WTC11 (cell line): ENCODE measurements around the gene RWDD3. TPM values are rescaled to one million over a fixed set of nuclear protein-coding genes. Genes with fewer than 3 reads are reported as not detected.

Experiments
- ATAC-seq: fragments of 200-7000 bp; cut with Tn5 transposase; 2 replicates; pipeline ENCODE4 v1.10.0; 2021; ENCODE audit warnings: mild to moderate bottlenecking, moderate library complexity
- CTCF ChIA-PET: fragments of 300-600 bp; sonication (Branson Sonifier 250); formaldehyde crosslinking; loops from one replicate; lab custom pipeline; 2021; ENCODE audit warnings: antibody characterized with exemption; lab: Charles Lee
- POLR2A ChIA-PET: fragments of 350-600 bp; sonication (Branson Sonifier 250); formaldehyde crosslinking; loops from one replicate; lab custom pipeline; 2021; ENCODE audit warnings: antibody characterized with exemption; lab: Charles Lee
- DNase-seq: peaks from one replicate; pipeline ENCODE4 v3.0.0; 2021; ENCODE audit warnings: low spot score
- H3K27ac Mint-ChIP-seq: 2 replicates; pipeline ENCODE4 v1.8.0; 2021; ENCODE audit warnings: mixed read lengths
- H3K27me3 Mint-ChIP-seq: 2 replicates; pipeline ENCODE4 v1.8.0; 2021; ENCODE audit warnings: low read depth, mild to moderate bottlenecking, moderate library complexity, mixed read lengths
- H3K36me3 Mint-ChIP-seq: 2 replicates; pipeline ENCODE4 v1.8.0; 2021; ENCODE audit warnings: mixed read lengths
- H3K4me1 Mint-ChIP-seq: 2 replicates; pipeline ENCODE4 v1.8.0; 2022; ENCODE audit warnings: mixed read lengths
- H3K4me3 Mint-ChIP-seq: 2 replicates; pipeline ENCODE4 v1.8.0; 2021; ENCODE audit warnings: mild to moderate bottlenecking, moderate library complexity, mixed read lengths
- H3K9me3 Mint-ChIP-seq: 2 replicates; pipeline ENCODE4 v1.8.0; 2021; ENCODE audit warnings: mixed read lengths
- ARID4B ChIP-seq: sonication (generic); formaldehyde crosslinking; IDR thresholded peaks from 2 replicates; pipeline ENCODE4 v1.8.0; 2023; ENCODE audit warnings: missing genetic modification reagents, mild to moderate bottlenecking, borderline replicate concordance
- FOXK1 ChIP-seq: sonication (generic); formaldehyde crosslinking; IDR thresholded peaks from 2 replicates; pipeline ENCODE4 v1.8.0; 2022; ENCODE audit warnings: mild to moderate bottlenecking, moderate library complexity, missing genetic modification reagents
- FOXP1 ChIP-seq: sonication (generic); formaldehyde crosslinking; IDR thresholded peaks from 2 replicates; pipeline ENCODE4 v1.8.0; 2022; ENCODE audit warnings: missing genetic modification reagents, mild to moderate bottlenecking, moderate library complexity, borderline replicate concordance
- GRHL2 ChIP-seq: fragments of 250-450 bp; sonication (Bioruptor Pico); IDR thresholded peaks from 2 replicates; pipeline ENCODE4 v1.8.0; 2022; ENCODE audit warnings: mild to moderate bottlenecking, moderate library complexity; ENCODE audit not compliant: insufficient replicate concordance, severe bottlenecking
- IRF1 ChIP-seq: sonication (generic); formaldehyde crosslinking; IDR thresholded peaks from 2 replicates; pipeline ENCODE4 v1.8.0; 2023; ENCODE audit warnings: missing genetic modification reagents
- JUN ChIP-seq: sonication (generic); formaldehyde crosslinking; IDR thresholded peaks from 2 replicates; pipeline ENCODE4 v1.8.0; 2023; ENCODE audit warnings: mild to moderate bottlenecking, missing genetic modification reagents
- NFYB ChIP-seq: sonication (generic); formaldehyde crosslinking; conservative IDR thresholded peaks from 2 replicates; pipeline ENCODE4 v1.8.0; 2022; ENCODE audit warnings: low read depth, missing genetic modification reagents
- NR1H2 ChIP-seq: sonication (generic); formaldehyde crosslinking; IDR thresholded peaks from 2 replicates; pipeline ENCODE4 v1.9.0; 2021; ENCODE audit warnings: mild to moderate bottlenecking, moderate library complexity, missing genetic modification reagents
- OVOL2 ChIP-seq: fragments of 250-450 bp; sonication (Bioruptor Pico); IDR thresholded peaks from 2 replicates; pipeline ENCODE4 v1.9.0; 2021; ENCODE audit warnings: mild to moderate bottlenecking, borderline replicate concordance
- PRDM15 ChIP-seq: sonication (generic); formaldehyde crosslinking; IDR thresholded peaks from 2 replicates; pipeline ENCODE4 v1.8.0; 2022; ENCODE audit warnings: missing genetic modification reagents
- RORB ChIP-seq: fragments of 250-450 bp; sonication (Bioruptor Pico); IDR thresholded peaks from 2 replicates; pipeline ENCODE4 v1.9.0; 2021; ENCODE audit warnings: mild to moderate bottlenecking
- SMAD3 ChIP-seq: sonication (generic); formaldehyde crosslinking; IDR thresholded peaks from 2 replicates; pipeline ENCODE4 v1.8.0; 2022; ENCODE audit warnings: missing genetic modification reagents, mild to moderate bottlenecking, borderline replicate concordance
- SMAD4 ChIP-seq: sonication (generic); formaldehyde crosslinking; IDR thresholded peaks from 2 replicates; pipeline ENCODE4 v1.8.0; 2022; ENCODE audit warnings: mild to moderate bottlenecking, missing genetic modification reagents
- TEAD1 ChIP-seq: sonication (generic); formaldehyde crosslinking; IDR thresholded peaks from 2 replicates; pipeline ENCODE4 v1.8.0; 2022; ENCODE audit warnings: mild to moderate bottlenecking, missing genetic modification reagents
- USF1 ChIP-seq: sonication (generic); formaldehyde crosslinking; IDR thresholded peaks from 2 replicates; pipeline ENCODE4 v1.8.0; 2022; ENCODE audit warnings: mild to moderate bottlenecking, missing genetic modification reagents
- ZNF138 ChIP-seq: sonication (generic); formaldehyde crosslinking; conservative IDR thresholded peaks from 2 replicates; pipeline ENCODE4 v1.8.1; 2022; ENCODE audit warnings: mild to moderate bottlenecking, moderate library complexity, missing genetic modification reagents
- ZNF219 ChIP-seq: sonication (generic); formaldehyde crosslinking; IDR thresholded peaks from 2 replicates; pipeline ENCODE4 v1.8.0; 2023; ENCODE audit warnings: missing genetic modification reagents, mild to moderate bottlenecking, borderline replicate concordance
- ZNF232 ChIP-seq: sonication (generic); formaldehyde crosslinking; IDR thresholded peaks from 2 replicates; pipeline ENCODE4 v1.8.0; 2022; ENCODE audit warnings: mild to moderate bottlenecking, missing genetic modification reagents
- total RNA-seq: library from RNA; stranded (reverse); gene quantifications from 3 replicates; pipeline ENCODE4 v1.2.3, GENCODE V29; 2021

The RWDD3 gene
- total RNA-seq, 1 experiment from 2014 or later: 13.9 TPM

- H3K36me3 Mint-ChIP-seq: peaks cover 38% of the 10 kb centered on the region
- POLR2A ChIA-PET: no interaction called here
- DNase-seq: no peak
- peaks cover 12% of the 10 kb centered on the region for H3K4me1 Mint-ChIP-seq
- no peak for TF ChIP-seq GRHL2
- TF ChIP-seq FOXP1: no peak
- no peak for TF ChIP-seq PRDM15 (CRISPR knock-in tag)
- no peak for TF ChIP-seq SMAD4 (CRISPR knock-in tag)
- TF ChIP-seq ZNF219 (CRISPR knock-in tag): no peak
- no peak for TF ChIP-seq IRF1 (CRISPR knock-in tag)
- no peak for TF ChIP-seq FOXK1 (CRISPR knock-in tag)
- no peak for TF ChIP-seq JUN
- H3K27ac Mint-ChIP-seq: no peak overlapping the region
- no peak for ATAC-seq
- CTCF ChIA-PET: no interaction called here
- H3K9me3 Mint-ChIP-seq: peaks cover 24% of the 10 kb centered on the region
- H3K27me3 Mint-ChIP-seq: no peaks in the 10 kb centered on the region; the same call in none of the 2 replicates
- H3K4me3 Mint-ChIP-seq: no peak overlapping the region
These were observed 4.1 kb downstream of the RWDD3 start for GRCh38 chr1:95237981-95238703.

- ChIA-PET POLR2A (no interaction called here), CTCF (interaction anchor here (1.0 to 2.8 kb wide), 2 partner anchors 11 to 128 kb away, joined by 3 to 24 read pairs; partner anchors contain the start of genes RWDD3 and TLCD4)
- Mint-ChIP-seq H3K27me3 (no peaks in the 10 kb centered on the region), H3K27ac (no peak overlapping the region), H3K36me3 (peaks cover 27% of the 10 kb centered on the region), H3K9me3 (peaks cover 24% of the 10 kb centered on the region), H3K4me1 (peaks cover 10% of the 10 kb centered on the region), H3K4me3 (no peak overlapping the region)
- no peak for ATAC-seq
- no peak for DNase-seq
- TF ChIP-seq ZNF138 (CRISPR knock-in tag) (no peak), ARID4B (CRISPR knock-in tag) (no peak), OVOL2 (CRISPR knock-in tag) (no peak)
These were observed 11.0 kb downstream of the RWDD3 start for GRCh38 chr1:95245029-95245428.

- H3K4me1 Mint-ChIP-seq: peaks cover 11% of the 10 kb centered on the region
- H3K9me3 Mint-ChIP-seq: peaks cover 9% of the 10 kb centered on the region
- H3K27me3 Mint-ChIP-seq: no peaks in the 10 kb centered on the region
- 0 out of 2 replicates have a peak overlapping the region, but pooled peaks have one; percentile 2 for H3K27ac Mint-ChIP-seq
- CTCF ChIA-PET: interaction anchor here (1.3 kb wide), 1 partner anchor 13 kb away, joined by 6 read pairs; the partner anchor contains the start of gene RWDD3
- peaks cover 12% of the 10 kb centered on the region for H3K36me3 Mint-ChIP-seq
- POLR2A ChIA-PET: no interaction called here
- no peak for ATAC-seq
- no peak overlapping the region for H3K4me3 Mint-ChIP-seq
- DNase-seq: no peak
- TF ChIP-seq TEAD1 (CRISPR knock-in tag) (no peak), ARID4B (CRISPR knock-in tag) (no peak), NR1H2 (CRISPR knock-in tag) (no peak), USF1 (CRISPR knock-in tag) (no peak), ZNF232 (CRISPR knock-in tag) (no peak), SMAD3 (CRISPR knock-in tag) (no peak), NFYB (CRISPR knock-in tag) (no peak), RORB (CRISPR knock-in tag) (no peak)
These were observed 12.5 kb downstream of the RWDD3 start for GRCh38 chr1:95246511-95246910.
